RWPE2 (cell line): ENCODE measurements around the gene PRSS27.

Experiments used
- ATAC-seq: fragments of 200-7000 bp; cut with Tn5 transposase; 3 replicates; pipeline ENCODE4 v1.9.1; 2021; ENCODE audit warnings: low read depth
- DNase-seq: peaks from one replicate; pipeline ENCODE4 v3.0.0-alpha.2; 2020; ENCODE audit warnings: low spot score
- H3K27ac ChIP-seq: fragments of 450-650 bp; 2 replicates; pipeline ENCODE4 v1.5.1; 2017; ENCODE audit warnings: mild to moderate bottlenecking; ENCODE audit not compliant: poor library complexity, severe bottlenecking
- H3K27me3 ChIP-seq: fragments of 250-450 bp; sonication (Bioruptor Pico); 2 replicates; pipeline ENCODE4 v1.5.1; 2021; ENCODE audit warnings: mild to moderate bottlenecking, moderate library complexity; ENCODE audit not compliant: insufficient read depth, poor library complexity, severe bottlenecking
- H3K36me3 ChIP-seq: fragments of 250-450 bp; sonication (Bioruptor Pico); 2 replicates; pipeline ENCODE4 v1.5.1; 2020; ENCODE audit warnings: low read depth, mild to moderate bottlenecking, moderate library complexity
- H3K4me1 ChIP-seq: fragments of 250-450 bp; sonication (Bioruptor Pico); 2 replicates; pipeline ENCODE4 v1.5.1; 2021; ENCODE audit warnings: mild to moderate bottlenecking, moderate library complexity; ENCODE audit not compliant: insufficient read depth, poor library complexity, severe bottlenecking
- H3K4me3 ChIP-seq: fragments of 250-450 bp; sonication (Bioruptor Pico); 2 replicates; pipeline ENCODE4 v1.5.1; 2021; ENCODE audit warnings: mild to moderate bottlenecking, moderate library complexity; ENCODE audit not compliant: severe bottlenecking
- H3K9me3 ChIP-seq: fragments of 250-450 bp; sonication (Bioruptor Pico); 2 replicates; pipeline ENCODE4 v1.5.1; 2021; ENCODE audit warnings: mild to moderate bottlenecking, moderate library complexity; ENCODE audit not compliant: severe bottlenecking
- TF ChIP-seq, protein P1 (sequence below): fragments of 450-650 bp; IDR thresholded peaks from one replicate; pipeline ENCODE4 v1.5.1; 2017; ENCODE audit warnings: mild to moderate bottlenecking, moderate library complexity; ENCODE audit not compliant: poor library complexity, severe bottlenecking

PRSS27 gene

GRCh38 chr16:2756288-2757015 lies 36.4 kb upstream of the PRSS27 start:
- DNase-seq (peak; percentile 52), ATAC-seq (no peak)
- Histone ChIP-seq H3K4me1 (peaks cover 16% of the 10 kb centered on the region), H3K4me3 (no peak overlapping the region), H3K9me3 (no peaks in the 10 kb centered on the region), H3K27me3 (no peaks in the 10 kb centered on the region), H3K36me3 (peaks cover 83% of the 10 kb centered on the region), H3K27ac (no peak overlapping the region)
- TF ChIP-seq, protein P1, sequence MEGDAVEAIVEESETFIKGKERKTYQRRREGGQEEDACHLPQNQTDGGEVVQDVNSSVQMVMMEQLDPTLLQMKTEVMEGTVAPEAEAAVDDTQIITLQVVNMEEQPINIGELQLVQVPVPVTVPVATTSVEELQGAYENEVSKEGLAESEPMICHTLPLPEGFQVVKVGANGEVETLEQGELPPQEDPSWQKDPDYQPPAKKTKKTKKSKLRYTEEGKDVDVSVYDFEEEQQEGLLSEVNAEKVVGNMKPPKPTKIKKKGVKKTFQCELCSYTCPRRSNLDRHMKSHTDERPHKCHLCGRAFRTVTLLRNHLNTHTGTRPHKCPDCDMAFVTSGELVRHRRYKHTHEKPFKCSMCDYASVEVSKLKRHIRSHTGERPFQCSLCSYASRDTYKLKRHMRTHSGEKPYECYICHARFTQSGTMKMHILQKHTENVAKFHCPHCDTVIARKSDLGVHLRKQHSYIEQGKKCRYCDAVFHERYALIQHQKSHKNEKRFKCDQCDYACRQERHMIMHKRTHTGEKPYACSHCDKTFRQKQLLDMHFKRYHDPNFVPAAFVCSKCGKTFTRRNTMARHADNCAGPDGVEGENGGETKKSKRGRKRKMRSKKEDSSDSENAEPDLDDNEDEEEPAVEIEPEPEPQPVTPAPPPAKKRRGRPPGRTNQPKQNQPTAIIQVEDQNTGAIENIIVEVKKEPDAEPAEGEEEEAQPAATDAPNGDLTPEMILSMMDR = no peak

GRCh38 chr16:2755158-2755557 lies 35.1 kb upstream of the PRSS27 start:
- Histone ChIP-seq H3K9me3 (no peaks in the 10 kb centered on the region), H3K27me3 (no peaks in the 10 kb centered on the region), H3K27ac (no peak overlapping the region), H3K4me3 (no peak overlapping the region), H3K36me3 (peaks cover 70% of the 10 kb centered on the region), H3K4me1 (peaks cover 18% of the 10 kb centered on the region)
- TF ChIP-seq, protein P1 = no peak
- DNase-seq (no peak), ATAC-seq (no peak)

GRCh38 chr16:2753733-2754020 lies 33.7 kb upstream of the PRSS27 start:
- no peak for ATAC-seq
- H3K27me3 ChIP-seq = no peaks in the 10 kb centered on the region
- H3K36me3 ChIP-seq = peaks cover 55% of the 10 kb centered on the region

GRCh38 chr16:2752850-2753732 lies 33.1 kb upstream of the PRSS27 start:
- H3K27ac ChIP-seq = peak overlapping the region; percentile 86
- no peaks in the 10 kb centered on the region for H3K9me3 ChIP-seq
- H3K4me3 ChIP-seq = peak overlapping the region; percentile 97
- DNase-seq = no peak
- TF ChIP-seq, protein P1 = no peak
- peaks cover 18% of the 10 kb centered on the region for H3K4me1 ChIP-seq
- no peaks in the 10 kb centered on the region for H3K27me3 ChIP-seq
- peaks cover 49% of the 10 kb centered on the region for H3K36me3 ChIP-seq
- ATAC-seq = peak; percentile 57

More at GRCh38 chr16:2753733-2754020, 33.7 kb upstream of the PRSS27 start:
- H3K9me3 ChIP-seq = no peaks in the 10 kb centered on the region
- peak overlapping the region; percentile 97 for H3K4me3 ChIP-seq
- TF ChIP-seq, protein P1 = no peak
- DNase-seq = no peak
- H3K27ac ChIP-seq = peak overlapping the region; percentile 86
- peaks cover 18% of the 10 kb centered on the region for H3K4me1 ChIP-seq
